Cardiac fibroblast (primary cell): ENCODE results near the gene SF3B2.
"Not testable (repeated sequence)": the region's sequence is repeated elsewhere in the genome, so short reads cannot be mapped to it uniquely, and the experiment has no call there.

Experiments
- DNase-seq, 2 donors: peaks; one replicate each; pipeline versions ENCODE4 v3.0.0 to v3.0.0-alpha.2; 2010; ENCODE audit warnings: low read depth in 2 of 2
- H3K4me3 ChIP-seq, 2 donors: replicated peaks in 1 of 2; 1 replicate in 1 of 2; 2 replicates in 1 of 2; pipeline ENCODE4 v1.5.1; 2011; ENCODE audit warnings: low read depth in 2 of 2, low read length in 2 of 2, mild to moderate bottlenecking in 2 of 2, moderate library complexity in 1 of 2
- TF ChIP-seq, protein P1 (sequence below): IDR thresholded peaks from one replicate; pipeline ENCODE4 v1.5.1; 2011; ENCODE audit warnings: low read depth, mild to moderate bottlenecking, low read length, inconsistent platforms

The SF3B2 gene

GRCh38 chr11:66109294-66109693, 57.1 kb downstream of the SF3B2 start:
- TF ChIP-seq, protein P1, sequence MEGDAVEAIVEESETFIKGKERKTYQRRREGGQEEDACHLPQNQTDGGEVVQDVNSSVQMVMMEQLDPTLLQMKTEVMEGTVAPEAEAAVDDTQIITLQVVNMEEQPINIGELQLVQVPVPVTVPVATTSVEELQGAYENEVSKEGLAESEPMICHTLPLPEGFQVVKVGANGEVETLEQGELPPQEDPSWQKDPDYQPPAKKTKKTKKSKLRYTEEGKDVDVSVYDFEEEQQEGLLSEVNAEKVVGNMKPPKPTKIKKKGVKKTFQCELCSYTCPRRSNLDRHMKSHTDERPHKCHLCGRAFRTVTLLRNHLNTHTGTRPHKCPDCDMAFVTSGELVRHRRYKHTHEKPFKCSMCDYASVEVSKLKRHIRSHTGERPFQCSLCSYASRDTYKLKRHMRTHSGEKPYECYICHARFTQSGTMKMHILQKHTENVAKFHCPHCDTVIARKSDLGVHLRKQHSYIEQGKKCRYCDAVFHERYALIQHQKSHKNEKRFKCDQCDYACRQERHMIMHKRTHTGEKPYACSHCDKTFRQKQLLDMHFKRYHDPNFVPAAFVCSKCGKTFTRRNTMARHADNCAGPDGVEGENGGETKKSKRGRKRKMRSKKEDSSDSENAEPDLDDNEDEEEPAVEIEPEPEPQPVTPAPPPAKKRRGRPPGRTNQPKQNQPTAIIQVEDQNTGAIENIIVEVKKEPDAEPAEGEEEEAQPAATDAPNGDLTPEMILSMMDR = no peak

GRCh38 chr11:66111158-66111557, 59.0 kb downstream of the SF3B2 start:
- no peak overlapping the region for H3K4me3 ChIP-seq
- DNase-seq = no peak
- TF ChIP-seq, protein P1 = no peak

More at GRCh38 chr11:66109294-66109693, 57.1 kb downstream of the SF3B2 start:
- H3K4me3 ChIP-seq = no peak overlapping the region
- no peak for DNase-seq

DNA sequence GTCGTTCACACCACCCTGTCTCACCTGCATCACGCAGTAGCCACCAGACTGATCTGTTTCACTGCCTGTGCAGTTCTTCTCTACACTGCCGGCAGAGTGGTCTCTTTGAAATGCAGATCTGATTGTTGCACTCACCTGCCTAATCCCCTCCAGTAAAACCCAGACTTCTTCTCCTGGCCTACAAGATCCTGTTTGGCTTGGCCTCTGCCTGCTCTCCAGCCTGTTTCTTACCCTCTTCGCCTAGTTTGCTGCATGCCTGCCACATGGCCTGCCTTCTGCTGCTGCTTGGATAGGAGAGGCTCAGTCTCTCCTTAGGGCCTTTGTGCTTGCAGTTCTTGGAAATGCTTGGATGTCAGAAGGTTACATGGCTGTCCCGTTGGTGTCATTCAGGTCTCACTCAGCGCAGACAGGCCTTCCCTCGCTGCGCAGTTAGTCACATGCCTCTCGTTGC, 59.9 kb downstream of the SF3B2 start:
- TF ChIP-seq, protein P1 = no peak
- peak in 1 of 2 donors; percentile 12 for DNase-seq
- H3K4me3 ChIP-seq = no peak overlapping the region

- DNase-seq = peak; percentile 84 to 94
- no peak overlapping the region for H3K4me3 ChIP-seq
- TF ChIP-seq, protein P1 = no peak
These were observed 60.7 kb downstream of the SF3B2 start for GRCh38 chr11:66112601-66113499.

GRCh38 chr11:66114957-66115356, 62.8 kb downstream of the SF3B2 start:
- H3K4me3 ChIP-seq, DNase-seq: not testable (repeated sequence)

DNA sequence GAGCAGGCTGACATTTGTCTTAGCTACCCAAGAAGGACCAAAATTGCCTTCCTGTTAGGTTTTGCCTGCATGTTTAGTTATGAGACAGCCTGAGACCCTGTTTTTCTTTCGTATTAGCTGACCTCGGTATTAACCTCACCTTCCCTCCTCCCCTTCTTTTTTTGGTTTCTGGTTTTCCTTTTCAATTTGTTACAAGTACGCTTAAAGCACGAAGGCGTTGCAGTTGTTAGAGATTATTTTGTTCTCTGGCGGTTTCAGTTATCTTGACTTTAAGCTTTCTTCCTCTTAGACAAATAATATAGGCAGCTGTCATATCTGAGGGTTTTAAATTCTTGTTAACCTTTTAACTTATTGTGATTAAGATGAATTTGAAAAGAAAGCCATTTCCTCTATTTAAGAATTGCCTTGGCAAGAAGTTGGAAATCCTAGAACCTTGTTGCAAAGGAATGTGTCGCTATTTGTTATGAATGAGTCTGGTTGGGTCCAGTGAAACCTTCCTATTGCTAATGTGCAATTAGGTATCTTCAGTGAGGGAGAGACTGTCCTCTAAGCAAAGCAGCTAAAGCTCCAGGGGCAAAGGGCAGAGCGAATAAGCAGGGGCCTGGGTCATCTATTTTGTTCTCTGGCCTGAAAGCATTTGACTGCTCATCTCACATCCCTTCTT, 63.6 kb downstream of the SF3B2 start:
- no peak overlapping the region for H3K4me3 ChIP-seq

More for the DNA sequence above, 63.6 kb downstream of the SF3B2 start:
- TF ChIP-seq, protein P1 = no peak
- DNase-seq = peak in 1 of 2 donors; percentile 34
